Inferior parietal cortex (tissue), 1 donor: ENCODE results near the gene SNED1.

Source experiments
- DNase-seq: peaks from one replicate; pipeline ENCODE4 v3.0.0-alpha.2; 2016; ENCODE audit errors: extremely low spot score

Gene SNED1

DNA sequence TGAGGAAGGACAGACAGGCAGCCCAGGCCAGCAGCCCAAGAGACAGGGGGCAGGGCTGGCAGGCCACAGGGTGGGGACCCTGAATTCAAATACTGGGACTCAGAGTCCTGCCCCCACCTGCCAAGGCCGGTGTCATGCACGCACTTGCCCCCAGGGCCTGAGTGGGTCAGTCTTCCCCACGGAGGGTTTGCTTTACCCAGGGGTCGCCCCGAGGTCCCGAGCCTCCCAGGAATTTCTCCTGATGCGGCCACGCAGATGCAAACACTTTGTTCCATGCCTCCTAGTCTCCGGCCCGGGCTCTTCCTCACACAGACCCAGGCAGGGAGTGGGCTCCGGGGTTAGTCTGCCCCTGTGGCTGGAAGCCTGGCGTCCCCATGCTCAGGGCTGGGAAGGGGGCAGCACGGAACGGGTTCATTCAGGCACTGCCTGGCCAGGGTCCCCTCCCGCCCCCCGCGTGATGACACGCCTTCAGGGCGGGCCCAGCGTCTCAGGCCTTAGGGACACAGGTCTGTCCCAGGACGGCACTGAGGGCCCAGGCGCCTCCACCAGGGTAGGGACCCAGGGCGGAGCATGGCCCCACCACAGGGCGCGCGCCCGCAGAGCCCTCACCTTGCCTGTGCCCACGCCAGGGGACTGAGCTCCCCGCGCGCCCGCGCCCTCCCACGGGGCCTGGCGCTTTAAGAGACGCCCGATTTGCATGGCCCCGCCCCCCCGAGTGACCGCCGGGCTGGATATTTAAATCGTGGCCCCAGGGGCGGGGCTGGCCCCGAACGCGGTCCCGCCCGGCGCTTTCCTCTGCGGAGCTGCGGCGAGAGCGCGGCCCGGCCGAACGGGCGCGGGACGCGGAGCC, at the start of gene SNED1:
Gene SNED1, plus strand, starts transcription at position 763 of the 850 bp plus-strand sequence. CDS start 220 bp downstream, outside the sequence.
- DNase-seq, result no peak

- DNase-seq, result no peak
Measured at GRCh38 chr2:240948905-240949790, 49.3 kb upstream of the SNED1 start.

DNA sequence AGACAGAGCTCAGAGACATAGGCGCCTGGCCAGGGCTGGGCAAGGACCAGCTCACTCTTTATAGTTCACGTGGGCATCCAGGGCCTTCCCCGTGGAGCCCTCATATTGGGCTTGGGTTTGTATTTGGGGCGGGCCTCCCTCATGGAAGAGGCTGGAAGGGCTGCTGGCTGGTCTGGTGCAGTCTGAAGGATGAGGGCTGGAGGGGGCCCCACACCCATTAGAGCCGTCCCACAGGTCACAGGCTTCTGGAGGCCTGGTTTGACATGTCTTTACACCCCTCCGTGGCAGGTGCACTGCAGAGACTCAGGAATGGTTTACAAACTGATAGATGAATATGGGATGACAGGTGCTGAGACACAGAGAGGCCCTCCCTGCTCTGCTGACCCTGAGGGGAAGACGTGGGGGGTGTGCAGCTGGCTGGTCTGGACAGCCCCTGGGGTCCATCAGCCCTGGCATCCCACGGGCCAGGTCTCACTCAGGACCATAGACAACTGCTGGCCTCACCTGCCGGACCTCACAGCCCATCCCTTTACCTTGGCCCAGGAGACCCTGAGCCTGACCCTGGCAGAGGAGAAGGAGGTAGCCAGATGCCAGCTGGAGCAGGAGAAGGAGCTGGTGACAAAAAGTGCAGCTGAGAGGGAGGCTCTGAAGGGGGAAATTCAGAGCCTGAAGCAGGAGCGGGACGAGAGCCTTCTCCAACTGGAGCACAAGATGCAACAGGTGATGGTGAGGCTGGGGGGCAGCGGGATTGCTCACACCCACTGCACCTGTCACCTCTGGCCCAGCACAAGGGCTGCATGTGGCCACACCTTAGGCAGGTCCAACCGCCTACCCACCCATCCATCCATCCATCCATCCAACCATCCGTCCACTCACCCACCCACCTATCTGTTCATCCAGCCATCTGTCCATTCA, 48.4 kb upstream of the SNED1 start:
- no peak for DNase-seq

DNA sequence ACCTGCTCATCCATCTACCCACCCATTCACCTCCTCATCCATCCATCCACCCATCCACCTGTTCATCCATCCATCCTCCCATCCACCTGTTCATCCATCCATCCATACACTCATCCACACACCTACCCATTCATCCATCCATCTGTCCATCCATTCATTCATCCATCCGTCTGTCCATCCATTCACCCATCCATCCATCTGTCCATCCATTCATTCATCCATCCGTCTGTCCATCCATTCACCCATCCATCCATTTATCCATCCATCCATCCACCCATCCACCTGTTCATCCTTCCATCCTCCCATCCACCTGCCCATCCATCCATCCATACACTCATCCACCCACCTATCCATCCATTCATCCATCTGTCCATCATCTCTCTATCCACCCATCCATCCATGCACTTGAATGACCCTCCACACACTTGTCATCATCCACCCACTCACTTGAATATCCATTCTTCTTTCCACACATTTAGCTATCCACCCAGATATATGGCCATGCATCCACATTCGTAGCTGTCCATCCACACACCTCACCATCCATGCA, 47.3 kb upstream of the SNED1 start:
- no peak for DNase-seq

GRCh38 chr2:240952496-240953246, 45.7 kb upstream of the SNED1 start:
- no peak for DNase-seq

- DNase-seq, result no peak
Measured at GRCh38 chr2:240953426-240954410, 44.7 kb upstream of the SNED1 start.

DNA sequence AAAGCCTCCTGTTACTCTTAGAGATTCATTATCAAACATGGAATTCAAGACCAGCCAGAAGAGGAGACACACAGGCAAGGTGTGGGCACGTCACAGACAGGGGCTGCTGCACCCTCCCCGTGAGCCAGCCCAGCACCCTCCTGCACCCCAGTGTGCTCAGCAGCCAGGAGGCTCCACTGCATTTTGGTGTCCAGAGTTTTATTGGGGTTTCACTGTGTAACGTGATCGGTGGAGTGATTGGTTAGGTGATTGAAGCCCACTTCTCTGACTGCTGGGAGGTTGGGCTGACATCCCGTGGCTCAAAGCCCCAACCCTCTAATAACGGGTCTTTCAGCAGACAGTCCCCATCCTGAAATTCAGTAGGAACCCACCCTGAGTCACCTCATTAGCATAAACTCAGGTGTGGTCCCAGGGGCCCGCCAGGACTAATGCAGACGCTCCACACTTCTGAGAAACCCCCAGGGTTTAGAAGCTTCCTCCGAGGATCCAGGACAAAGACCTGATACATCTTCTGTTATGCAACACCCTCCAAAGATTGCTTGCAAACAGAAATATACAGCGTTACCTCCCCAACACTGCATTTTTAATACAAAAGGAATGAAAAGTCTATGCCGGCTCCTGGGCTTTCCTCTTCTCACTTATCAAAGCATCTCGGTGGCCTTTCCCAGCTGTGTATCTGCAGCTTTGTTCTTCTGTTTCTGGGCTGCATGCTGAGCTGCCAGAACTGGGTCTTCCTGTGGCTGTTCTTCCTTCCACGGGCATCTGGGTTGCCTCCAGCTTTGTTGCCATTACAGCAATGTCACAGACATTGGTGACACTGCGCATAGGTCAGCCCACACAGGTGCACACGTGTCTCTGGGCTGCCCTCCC, 43.7 kb upstream of the SNED1 start:
- DNase-seq, result no peak

DNA sequence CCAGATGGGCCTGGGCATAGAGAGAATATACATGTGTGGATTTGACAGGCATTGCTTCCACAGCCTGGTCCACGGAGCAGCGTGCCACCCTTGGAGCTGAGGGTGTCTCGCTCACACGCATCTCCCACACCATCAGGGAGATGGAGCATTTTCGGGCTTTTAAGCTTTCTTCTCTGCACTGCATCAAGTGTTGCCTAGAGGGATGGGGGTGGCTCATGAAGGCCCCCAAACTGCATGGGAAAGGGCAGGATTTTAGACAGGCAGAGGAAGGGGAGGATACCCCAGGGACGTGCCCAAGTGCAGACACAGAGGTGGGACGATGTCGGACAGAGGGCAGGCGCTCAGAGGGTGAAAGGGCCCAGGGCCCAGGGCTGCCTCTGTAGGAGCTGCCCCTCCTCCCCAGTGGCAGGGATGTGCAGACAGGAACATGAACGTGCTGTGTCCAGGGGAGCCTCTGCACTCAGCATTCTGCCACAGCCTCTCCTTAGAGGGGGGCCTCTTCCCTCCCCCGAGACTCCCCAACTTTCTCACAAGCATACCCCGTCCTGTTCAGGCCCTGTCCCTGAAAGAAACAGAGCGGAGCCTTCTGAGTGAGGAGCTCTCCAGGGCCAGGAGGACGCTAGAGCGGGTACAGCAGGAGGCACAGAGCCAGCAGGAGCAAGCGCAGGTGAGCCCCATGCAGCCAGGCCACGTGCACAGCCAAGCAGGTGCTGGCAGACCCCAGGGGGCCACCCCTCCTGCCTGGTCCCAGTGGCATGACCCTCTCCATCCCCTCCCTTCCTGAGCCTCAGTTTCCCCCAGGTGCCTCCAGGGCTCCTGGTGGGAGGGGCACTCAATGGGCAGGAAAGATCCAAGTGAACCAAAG, 42.9 kb upstream of the SNED1 start:
- DNase-seq, result no peak

- DNase-seq, result no peak
Measured at GRCh38 chr2:240956171-240956934, 42.1 kb upstream of the SNED1 start.

DNA sequence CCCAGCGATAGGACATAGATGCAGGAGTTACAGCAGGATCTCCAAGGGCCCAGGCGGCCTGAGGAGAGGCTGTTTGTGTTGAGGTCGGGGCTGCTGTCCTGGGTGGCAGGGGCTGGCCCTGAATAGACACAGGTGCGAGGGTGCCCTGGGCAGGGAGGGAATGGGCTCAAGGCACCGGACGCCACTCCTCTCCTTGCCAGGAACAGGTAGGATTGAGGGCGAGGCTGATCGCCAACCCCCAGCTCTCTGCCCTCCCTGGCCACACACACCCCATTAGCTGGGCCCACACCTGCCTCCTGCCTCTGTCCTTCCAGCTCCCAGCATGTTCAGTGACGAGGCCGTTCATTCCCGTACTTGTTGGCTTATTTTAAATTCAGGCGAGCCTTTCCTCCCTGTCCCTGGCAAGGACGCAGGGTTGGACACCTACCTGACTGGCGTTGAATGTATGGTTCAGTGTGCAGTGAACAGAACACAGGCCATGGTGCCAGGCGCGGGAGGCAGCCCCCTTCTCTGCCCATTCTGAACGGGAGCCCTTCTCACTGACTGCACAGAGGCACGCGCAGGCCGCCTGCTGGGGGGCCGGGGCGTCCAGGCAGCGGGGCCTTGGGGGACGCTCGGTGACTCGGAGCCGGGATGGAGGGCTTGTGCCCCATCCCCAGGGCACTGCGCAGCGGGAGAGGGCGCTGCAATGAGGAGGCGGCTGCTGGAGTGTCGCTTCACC, 41.3 kb upstream of the SNED1 start:
- DNase-seq, result no peak

DNA sequence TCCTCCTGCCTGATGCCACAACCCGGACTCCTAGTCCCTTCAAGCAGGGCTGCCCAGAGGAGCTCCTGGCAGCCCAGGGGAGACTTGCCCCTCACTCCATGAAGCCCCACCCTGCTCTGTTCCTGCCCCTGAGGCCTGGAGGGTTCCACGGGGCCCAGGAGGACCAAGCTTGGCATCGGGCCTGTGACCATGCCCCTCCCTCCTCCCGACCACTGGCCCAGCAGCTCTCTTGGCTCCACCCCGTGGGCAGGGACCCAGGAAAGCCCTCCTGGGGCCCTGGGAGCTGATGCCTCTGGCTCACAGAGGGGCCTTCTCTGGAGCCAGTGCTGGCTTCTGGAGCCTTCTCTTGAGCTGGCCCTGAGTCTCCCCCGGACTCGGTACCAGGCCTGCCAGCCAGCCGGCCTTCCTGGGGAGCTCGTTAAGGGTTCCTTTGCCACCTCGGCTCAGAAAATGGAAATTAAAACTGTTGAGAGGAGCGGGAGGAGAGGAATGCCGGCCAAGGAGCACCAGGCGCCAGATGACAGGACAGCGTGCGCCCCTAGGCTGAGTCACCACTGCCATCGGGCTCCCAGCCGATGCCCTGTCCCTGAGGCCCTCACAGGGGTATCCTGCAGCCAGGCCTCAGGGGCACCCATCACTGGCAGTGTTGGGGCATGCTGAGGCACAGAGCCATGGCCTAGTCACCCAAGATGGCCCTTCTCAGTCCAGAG, 40.6 kb upstream of the SNED1 start:
- DNase-seq, result no peak

DNA sequence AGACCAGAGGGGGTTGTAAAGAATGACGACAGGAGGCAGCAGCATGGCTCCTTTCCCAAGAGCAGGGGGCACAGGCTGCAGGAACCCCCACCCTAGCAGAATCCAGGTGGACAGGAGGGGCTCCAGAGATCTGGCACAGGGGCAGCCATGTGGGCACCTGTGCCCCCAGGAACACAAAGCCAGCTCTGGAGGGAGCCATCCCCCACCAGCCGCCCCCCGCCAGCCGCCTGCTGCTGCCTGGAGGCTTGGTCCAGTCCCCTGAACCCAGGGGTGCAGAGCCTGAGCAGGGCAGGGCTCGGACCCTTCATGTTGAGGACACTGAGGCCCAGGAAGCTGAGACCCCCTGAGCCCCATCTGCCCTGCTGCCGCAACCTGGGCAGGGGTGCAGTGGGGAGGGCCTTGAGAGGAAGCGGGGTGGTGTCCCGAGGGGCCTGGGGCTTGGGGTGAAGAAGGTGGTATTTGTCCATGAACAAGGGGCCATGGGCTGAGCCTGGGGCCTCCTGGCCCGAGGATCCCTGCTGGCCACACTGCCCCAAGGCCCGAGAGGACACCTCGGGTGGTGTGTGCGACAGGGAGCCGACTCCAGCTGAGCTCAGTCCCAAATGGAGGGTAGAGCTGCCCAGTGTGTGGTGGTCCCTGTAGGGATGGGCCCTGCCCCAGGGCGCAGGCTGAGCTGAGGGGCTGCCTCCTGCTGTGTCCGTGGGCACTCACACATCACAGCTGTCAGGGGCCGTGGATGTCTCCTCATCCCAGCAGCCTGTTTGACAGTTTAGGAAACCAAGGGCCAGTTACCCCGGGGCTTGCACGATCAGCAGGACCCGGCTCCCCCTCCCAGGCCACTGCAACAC, 39.8 kb upstream of the SNED1 start:
- DNase-seq, result no peak

DNA sequence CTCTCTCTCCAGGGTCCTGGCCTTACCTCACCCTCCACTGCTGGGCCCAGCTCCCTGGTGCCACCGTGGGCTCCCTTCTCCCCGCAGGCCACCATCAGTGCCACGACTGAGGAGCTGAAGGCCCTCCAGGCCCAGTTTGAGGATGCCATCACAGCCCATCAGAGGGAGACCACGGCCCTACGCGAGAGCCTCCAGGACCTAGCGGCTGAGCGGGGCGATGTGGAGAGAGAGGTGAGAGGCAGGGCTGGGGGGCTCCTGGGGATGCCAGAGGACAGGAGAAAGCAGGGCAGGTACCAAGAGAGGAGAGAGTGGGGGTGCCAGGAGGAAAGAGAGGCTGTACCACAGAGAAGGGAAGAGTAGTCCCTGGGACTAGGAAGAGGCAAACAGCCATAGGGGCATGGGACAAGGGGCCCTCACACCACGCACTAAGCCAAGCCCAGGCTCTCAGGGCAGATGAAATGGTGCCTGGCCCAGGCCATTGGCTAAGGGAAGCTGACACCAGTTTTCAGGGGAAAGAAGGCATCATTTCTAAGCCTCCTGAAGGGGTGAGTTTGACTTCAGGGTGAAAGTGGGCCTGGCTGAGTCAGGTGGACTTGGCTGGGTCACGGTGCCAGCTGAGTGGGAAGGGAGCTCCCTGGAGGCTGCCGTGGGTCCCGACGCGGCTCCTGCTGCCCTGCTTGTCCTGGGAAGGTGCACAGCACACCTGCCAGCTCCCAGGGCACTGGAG, 39.0 kb upstream of the SNED1 start:
- DNase-seq, result no peak

- DNase-seq, result no peak
Measured at GRCh38 chr2:240959941-240960308, 38.5 kb upstream of the SNED1 start.
